GM23248 (cell line): Measurements from ENCODE around the gene TLE4.
A peak's percentile ranks its signal among the peaks of the same experiment; 100 is the strongest.

Source experiments
- EZH2 ChIP-seq: fragments of 200-600 bp; sonication (generic); IDR thresholded peaks from 2 replicates; pipeline ENCODE4 v1.6.1; 2018; ENCODE audit warnings: antibody characterized with exemption, mild to moderate bottlenecking; ENCODE audit not compliant: insufficient read depth, poor library complexity, severe bottlenecking
- EZH2phosphoT487 ChIP-seq: fragments of 200-600 bp; sonication (generic); IDR thresholded peaks from 2 replicates; pipeline ENCODE4 v1.6.1; 2018; ENCODE audit warnings: antibody characterized with exemption, moderate library complexity, mild to moderate bottlenecking, low read depth; ENCODE audit not compliant: insufficient read depth

- TF ChIP-seq EZH2phosphoT487 (0 out of 2 replicates have a peak, but pooled peaks have one; percentile 26), EZH2 (no peak)
Observed at GRCh38 chr9:79686381-79687130, 114.8 kb downstream of the TLE4 start.
